LNCaP clone FGC (cell line): ENCODE measurements around the gene EPB41L2.

Experiments used
- DNase-seq: peaks from one replicate; pipeline ENCODE4 v3.0.0-alpha.2; 2011; ENCODE audit warnings: low read depth
- H3K4me3 ChIP-seq: 2 replicates; pipeline ENCODE4 v1.5.1; 2011; ENCODE audit warnings: mild to moderate bottlenecking, low read depth, low read length, control low read depth
- TF ChIP-seq, protein P1 (sequence below): IDR thresholded peaks from 2 replicates; pipeline ENCODE4 v1.5.1; 2012; ENCODE audit warnings: mild to moderate bottlenecking; ENCODE audit not compliant: control insufficient read depth, insufficient read depth; ENCODE audit errors: extremely low read depth

EPB41L2 gene

DNA sequence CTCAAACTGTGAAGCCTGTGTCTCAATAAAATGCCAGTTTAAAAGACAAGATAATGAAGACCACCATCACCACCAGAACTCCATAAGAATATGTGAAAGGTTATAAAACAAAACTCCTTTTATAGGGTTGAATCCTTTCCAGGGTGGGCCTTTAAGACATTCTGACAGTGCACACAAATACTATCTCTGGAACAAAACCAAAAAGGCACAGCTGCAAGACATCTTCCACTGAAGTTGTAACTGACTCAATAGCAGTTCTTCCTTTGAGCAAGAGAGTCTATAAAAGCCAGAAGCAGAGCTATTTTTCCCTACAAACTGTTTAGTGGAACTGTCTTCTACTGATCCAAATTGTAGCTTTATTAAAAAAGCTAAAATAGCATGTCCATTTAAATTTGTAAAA lies 81.6 kb downstream of the EPB41L2 start:
- TF ChIP-seq, protein P1, sequence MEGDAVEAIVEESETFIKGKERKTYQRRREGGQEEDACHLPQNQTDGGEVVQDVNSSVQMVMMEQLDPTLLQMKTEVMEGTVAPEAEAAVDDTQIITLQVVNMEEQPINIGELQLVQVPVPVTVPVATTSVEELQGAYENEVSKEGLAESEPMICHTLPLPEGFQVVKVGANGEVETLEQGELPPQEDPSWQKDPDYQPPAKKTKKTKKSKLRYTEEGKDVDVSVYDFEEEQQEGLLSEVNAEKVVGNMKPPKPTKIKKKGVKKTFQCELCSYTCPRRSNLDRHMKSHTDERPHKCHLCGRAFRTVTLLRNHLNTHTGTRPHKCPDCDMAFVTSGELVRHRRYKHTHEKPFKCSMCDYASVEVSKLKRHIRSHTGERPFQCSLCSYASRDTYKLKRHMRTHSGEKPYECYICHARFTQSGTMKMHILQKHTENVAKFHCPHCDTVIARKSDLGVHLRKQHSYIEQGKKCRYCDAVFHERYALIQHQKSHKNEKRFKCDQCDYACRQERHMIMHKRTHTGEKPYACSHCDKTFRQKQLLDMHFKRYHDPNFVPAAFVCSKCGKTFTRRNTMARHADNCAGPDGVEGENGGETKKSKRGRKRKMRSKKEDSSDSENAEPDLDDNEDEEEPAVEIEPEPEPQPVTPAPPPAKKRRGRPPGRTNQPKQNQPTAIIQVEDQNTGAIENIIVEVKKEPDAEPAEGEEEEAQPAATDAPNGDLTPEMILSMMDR = no peak

DNA sequence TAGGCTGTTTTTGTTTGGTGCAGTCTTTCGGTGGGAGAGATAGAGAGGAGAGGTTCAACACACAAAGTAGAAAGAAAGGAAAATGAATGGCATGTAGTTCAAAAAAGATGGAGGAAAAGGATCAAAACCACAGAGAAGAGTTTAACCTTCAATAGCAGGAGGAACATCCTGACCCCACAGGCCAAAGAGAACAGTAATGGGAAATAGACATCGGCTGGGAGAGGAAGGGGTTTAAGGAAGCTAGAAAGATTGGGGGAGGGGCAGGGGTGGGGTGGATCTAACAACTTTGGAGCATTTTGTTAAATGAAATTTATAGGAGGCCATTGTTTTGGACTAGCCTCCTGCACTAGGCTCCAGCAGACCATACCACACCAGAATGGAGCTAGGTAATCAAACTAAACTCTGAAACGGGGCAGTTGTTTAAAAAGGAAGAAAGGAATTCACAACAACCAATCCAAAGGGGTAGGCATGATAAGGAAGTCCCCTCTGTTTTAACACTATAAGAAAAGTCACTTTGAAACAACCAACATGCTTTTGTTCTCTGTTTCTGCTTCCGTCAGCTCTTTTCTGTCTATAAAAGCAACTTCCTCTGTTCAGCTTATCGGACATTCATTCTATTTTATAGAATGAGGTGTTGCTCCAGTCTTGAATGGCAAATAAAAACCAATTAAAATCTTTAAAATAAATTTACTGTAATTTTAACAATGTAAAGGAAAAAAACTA lies 82.6 kb downstream of the EPB41L2 start:
- DNase-seq = no peak
- H3K4me3 ChIP-seq = no peak overlapping the region

More for the DNA sequence above, 81.6 kb downstream of the EPB41L2 start:
- H3K4me3 ChIP-seq = no peak overlapping the region
- no peak for DNase-seq

DNA sequence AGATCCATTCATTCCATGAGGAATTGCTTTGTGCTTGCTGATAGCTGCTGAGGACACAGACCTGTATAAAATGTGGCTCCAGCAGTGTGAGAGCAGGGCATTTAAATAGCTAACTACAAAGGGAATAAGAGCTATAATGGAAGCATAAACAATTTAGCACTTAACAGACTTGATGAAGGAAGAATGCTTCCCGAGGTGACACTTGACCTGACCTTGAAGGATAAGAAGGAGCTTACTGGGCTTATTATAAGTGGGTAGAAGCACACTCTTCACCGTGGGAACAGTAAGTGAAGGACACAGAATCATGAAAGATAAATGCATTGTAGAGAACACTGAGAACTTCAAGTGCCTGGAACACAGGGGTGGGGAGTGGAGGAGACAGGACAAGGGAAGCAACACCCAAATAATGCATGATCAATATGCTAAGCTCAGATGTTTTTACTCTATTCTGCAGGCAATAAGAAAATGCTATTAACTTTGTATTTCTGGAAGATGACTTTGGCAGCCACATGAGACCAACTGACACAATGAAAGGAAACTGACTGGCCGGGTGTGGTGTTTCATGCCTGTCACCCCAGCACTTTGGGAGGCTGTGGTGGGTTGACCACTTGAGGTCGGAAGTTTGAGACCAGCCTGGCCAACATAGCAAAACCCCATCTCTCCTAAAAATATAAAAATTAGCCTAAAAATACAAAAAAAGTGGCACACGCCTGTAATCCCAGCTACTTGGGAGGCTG lies 84.2 kb downstream of the EPB41L2 start:
- no peak for DNase-seq
- TF ChIP-seq, protein P1 = no peak
- H3K4me3 ChIP-seq = no peak overlapping the region

More for the DNA sequence above, 82.6 kb downstream of the EPB41L2 start:
- TF ChIP-seq, protein P1 = no peak

DNA sequence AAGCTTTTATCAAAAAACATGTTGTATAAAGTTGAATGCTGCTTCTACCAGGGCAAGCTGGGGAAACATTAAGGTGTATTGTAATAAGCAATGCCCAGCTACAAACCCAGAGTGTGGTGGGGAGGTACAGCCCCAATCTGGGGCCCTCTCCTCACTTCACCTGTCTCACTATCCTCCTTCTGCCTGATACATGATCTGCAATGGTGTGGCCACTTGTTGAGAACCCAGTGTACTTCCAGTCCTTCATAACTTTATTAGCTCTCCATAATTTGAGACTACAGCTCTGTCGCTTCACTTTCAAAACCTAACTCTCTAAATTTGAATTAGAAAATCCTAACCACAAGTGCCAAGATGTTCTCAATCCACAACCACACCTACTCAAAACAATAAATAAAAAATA lies 84.9 kb downstream of the EPB41L2 start:
- TF ChIP-seq, protein P1 = no peak
- DNase-seq = no peak
- no peak overlapping the region for H3K4me3 ChIP-seq

DNA sequence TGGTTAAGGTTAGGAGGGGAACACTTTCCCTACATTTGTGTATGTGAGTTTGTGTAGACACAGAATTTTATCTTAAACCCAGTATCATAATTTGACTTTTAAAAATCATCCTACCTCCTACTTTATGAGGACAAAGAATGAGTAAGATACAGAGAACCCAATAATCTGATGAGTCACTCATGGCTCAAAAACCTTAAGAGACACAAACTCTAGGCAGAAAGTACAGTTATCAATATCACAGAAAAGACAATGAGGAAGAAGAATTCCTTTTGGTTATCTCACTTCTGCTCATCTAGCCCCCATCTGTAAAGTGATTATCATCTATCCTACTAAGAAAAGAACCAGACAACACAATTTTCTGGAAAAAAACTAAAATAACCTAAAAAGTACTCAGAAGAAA lies 87.7 kb downstream of the EPB41L2 start:
- no peak for DNase-seq
- H3K4me3 ChIP-seq = no peak overlapping the region
- TF ChIP-seq, protein P1 = no peak

DNA sequence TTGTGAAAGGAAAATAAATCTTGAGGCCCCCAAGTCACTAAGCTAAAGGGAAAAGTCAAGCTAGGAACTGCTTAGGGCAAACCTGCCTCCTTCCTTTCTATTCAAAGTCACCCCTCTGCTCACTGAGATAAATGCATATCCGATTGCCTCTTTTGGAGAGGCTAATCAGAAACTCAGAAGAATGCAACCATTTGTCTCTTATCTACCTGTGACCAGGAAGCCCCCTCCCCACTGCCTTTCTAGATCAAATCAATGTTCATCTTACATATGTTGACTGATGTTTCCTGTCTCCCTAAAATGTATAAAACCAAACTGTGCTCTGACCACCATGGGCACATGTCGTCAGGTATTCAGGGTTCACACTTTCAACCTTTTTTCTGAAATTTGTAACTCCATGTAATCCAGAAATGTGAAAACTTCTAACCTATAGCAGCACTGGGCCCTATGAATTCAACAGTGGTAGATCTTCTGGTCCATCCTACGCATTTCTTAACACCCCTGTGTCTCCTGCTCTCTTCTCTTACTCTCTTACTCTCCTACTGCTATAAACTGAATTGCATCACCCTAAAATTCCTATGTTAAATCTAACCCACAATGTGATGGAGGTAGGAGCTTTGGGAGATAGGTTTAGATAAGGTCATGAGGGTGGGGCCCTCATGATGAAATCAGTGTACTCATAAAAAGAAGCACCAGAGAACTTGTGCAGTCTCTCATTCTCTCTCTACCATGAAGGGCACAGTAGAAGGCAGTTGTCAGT lies 89.3 kb downstream of the EPB41L2 start:
- no peak for DNase-seq
- TF ChIP-seq, protein P1 = no peak
- H3K4me3 ChIP-seq = no peak overlapping the region
